ENCODE results near the gene OR6J1. TPM values are rescaled to one million over a fixed set of nuclear protein-coding genes. Genes with fewer than 3 reads are reported as not detected.
"Not testable (repeated sequence)": the region's sequence is repeated elsewhere in the genome, so short reads cannot be mapped to it uniquely, and the experiment has no call there.

OR6J1 gene
- total and polyA plus RNA-seq, 5 experiments from 2014 or later = not detected

- H3K9me3 Mint-ChIP-seq = no peaks in the 10 kb centered on the region
- no peak overlapping the region for H3K27ac Mint-ChIP-seq
Measured at GRCh38 chr14:22648506-22648905, 4.4 kb upstream of the OR6J1 start.

DNA sequence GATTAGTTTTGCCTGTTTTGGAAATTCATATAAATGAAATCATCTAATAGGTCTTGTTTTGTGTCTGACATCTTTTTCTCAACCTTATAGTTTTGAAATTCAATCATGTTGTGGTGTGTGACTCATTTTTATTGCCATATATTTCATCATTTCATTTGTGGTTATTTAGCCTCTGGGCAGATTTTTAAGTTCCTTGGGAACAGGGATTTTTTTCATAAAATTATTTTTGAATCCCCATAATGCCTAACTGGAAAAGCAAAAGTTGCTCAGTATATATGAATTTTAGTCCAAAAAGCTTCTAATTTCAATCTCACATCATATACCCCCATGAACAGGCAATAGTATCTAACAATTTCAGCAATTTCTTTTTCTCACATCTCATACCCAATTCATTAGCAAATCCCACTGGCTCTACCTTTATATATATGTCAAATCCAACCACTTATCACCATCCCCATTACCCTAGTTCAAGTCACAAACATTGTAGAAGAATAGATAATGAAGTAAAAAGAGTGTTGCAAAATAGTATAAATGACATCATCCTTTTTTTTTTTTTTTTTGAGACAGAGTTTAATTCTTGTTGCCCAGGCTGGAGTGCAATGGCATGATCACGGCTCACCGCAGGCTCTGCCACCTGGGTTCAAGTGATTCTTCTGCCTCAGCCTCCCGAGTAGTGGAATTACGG, 2.6 kb upstream of the OR6J1 start:
- Mint-ChIP-seq H3K36me3 (no peaks in the 10 kb centered on the region), H3K9me3 (no peaks in the 10 kb centered on the region), H3K4me1 (peaks cover 0 to 8% (median 2%) of the 10 kb centered on the region in 4 donors), H3K27me3 (peaks cover 0 to 5% (median 0%) of the 10 kb centered on the region in 5 donors), H3K27ac (peak overlapping the region in 2 of 10 donors; percentile 12 to 51), H3K4me3 (no peak overlapping the region)
- no peak for ATAC-seq
- DNase-seq = no peak
- POLR2A ChIA-PET = no interaction called here

More at GRCh38 chr14:22648506-22648905, 4.4 kb upstream of the OR6J1 start:
- H3K4me3 Mint-ChIP-seq = no peak overlapping the region
- H3K27me3 Mint-ChIP-seq = peaks cover 0 to 5% (median 0%) of the 10 kb centered on the region in 5 donors
- ATAC-seq = no peak
- POLR2A ChIA-PET = interaction anchor here (0.6 kb wide), 1 partner anchor 551 kb away, joined by 4 read pairs; no protein-coding TSS in a partner anchor
- DNase-seq = no peak
- H3K36me3 Mint-ChIP-seq = no peaks in the 10 kb centered on the region
- peaks cover 0 to 8% (median 2%) of the 10 kb centered on the region in 4 donors for H3K4me1 Mint-ChIP-seq

DNA sequence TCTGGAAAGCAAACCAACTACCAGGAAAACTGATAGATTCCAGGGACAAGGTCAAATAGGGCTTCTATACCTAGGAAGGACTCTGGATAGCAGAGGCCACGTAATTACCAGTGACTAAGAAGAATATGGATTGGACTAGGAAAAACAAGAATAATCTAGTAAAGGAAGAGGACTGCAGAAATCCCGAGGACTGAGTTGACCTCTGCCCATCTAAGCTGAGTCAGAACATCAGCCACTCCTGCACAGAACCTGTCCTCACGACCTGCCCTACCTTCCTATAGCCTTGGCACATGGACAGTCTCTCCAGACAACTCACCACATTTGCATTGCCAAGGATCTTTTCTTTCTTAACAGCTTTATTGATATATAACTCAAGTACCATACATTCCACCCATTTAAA, 2.3 kb downstream of the OR6J1 start:
- no peak overlapping the region for H3K27ac Mint-ChIP-seq
- no peaks in the 10 kb centered on the region for H3K9me3 Mint-ChIP-seq
- ATAC-seq (no peak), DNase-seq (no peak)
- H3K27me3 Mint-ChIP-seq = no peaks in the 10 kb centered on the region
- POLR2A ChIA-PET = interaction anchor here (0.8 kb wide), 1 partner anchor 9 kb away, joined by 4 read pairs; no protein-coding TSS in a partner anchor
- H3K4me1 Mint-ChIP-seq = peaks cover 0 to 8% (median 3%) of the 10 kb centered on the region in 4 donors
- no peaks in the 10 kb centered on the region for H3K36me3 Mint-ChIP-seq
- H3K4me3 Mint-ChIP-seq = no peak overlapping the region

DNA sequence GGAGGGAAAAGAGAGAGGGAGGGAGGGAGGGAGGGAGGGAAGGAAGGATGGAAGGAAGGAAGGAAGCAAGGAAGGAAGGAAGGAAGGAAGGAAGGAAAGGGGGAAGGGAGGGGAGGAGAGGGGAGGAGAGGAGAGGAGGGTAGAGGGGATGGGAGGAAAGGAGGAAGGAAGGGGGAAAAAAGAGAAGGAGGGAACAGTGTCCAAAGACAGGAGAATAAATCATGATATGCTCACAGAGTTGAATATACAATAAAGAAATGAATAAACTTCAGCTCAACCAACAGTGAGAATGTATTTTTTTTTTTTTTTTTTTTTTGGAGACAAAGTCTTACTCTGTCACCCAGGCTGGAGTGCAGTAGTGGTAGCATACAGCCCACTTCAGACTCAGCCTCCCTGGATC, 4.0 kb downstream of the OR6J1 start:
- no peak overlapping the region for H3K4me3 Mint-ChIP-seq
- no peaks in the 10 kb centered on the region for H3K27me3 Mint-ChIP-seq
- H3K27ac Mint-ChIP-seq = no peak overlapping the region
- peaks cover 0 to 8% (median 3%) of the 10 kb centered on the region in 4 donors for H3K4me1 Mint-ChIP-seq
- DNase-seq = no peak
- POLR2A ChIA-PET = interaction anchor here (0.6 kb wide), 2 partner anchors 83 to 722 kb away, joined by 3 read pairs; no protein-coding TSS in a partner anchor
- H3K36me3 Mint-ChIP-seq = no peaks in the 10 kb centered on the region
- no peaks in the 10 kb centered on the region for H3K9me3 Mint-ChIP-seq
- ATAC-seq = no peak

DNA sequence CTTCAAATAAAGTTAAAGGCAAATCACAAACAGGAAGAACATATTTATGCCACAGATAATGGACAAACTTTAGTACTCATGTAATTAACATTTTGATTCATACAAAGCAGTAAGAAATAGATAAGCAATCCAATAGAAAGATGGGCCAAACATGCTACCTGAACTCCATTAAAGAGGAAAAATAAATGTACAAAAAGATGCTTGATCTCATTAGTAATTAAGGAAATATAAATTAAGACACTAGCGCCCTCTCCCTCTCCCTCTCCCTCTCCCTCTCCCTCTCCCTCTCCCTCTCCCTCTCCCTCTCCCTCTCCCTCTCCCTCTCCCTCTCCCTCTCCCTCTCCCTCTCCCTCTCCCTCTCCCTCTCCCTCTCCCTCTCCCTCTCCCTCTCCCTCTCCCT, 8.2 kb downstream of the OR6J1 start:
- ATAC-seq, H3K27ac Mint-ChIP-seq, H3K4me1 Mint-ChIP-seq, DNase-seq, H3K36me3 Mint-ChIP-seq, H3K4me3 Mint-ChIP-seq: not testable (repeated sequence)
- POLR2A ChIA-PET = interaction anchor here (0.6 kb wide), 1 partner anchor 519 kb away, joined by 3 read pairs; no protein-coding TSS in a partner anchor
- H3K27me3 Mint-ChIP-seq = peaks cover 0 to 19% (median 0%) of the 10 kb centered on the region in 5 donors
- peaks cover 0 to 15% (median 3%) of the 10 kb centered on the region in 9 donors for H3K9me3 Mint-ChIP-seq

DNA sequence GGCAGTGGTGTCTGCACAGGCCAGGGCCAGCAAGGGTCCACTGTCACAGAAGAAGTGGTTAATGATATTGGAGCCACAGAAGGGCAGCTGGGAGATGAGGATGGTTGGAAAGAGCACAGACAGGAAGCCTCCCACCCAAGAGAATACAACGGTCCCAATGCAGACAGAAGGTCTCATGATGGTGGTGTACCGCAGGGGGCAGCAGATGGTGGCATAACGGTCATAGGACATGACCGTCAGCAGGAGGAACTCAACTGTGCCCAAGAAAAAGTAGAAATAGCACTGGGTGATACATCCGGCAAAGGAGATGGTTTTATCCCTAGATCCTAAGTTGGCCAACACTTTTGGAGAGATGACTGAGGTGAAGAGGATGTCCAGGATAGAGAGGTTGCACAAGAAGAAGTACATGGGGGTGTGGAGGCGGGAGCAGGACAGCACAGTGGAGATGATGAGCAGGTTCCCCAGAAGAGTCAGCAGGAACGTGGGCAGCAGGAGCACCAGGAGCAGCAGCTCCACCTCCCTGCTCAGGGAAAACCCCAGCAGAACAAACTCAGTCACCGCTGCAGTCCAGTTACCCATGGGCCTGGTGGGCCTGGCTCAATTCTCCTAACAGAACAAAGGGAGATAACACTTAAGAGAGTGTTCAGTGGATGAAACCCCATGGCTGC, 9.8 kb downstream of the OR6J1 start:
- peak overlapping the region in 1 of 10 donors; percentile 1 for H3K27ac Mint-ChIP-seq
- peaks cover 0 to 26% (median 10%) of the 10 kb centered on the region in 9 donors for H3K9me3 Mint-ChIP-seq
- H3K4me1 Mint-ChIP-seq = no peaks in the 10 kb centered on the region
- peaks cover 2 to 28% (median 4%) of the 10 kb centered on the region in 5 donors for H3K27me3 Mint-ChIP-seq
- no peak for DNase-seq
- POLR2A ChIA-PET = no interaction called here
- no peak for ATAC-seq
- peaks cover 0 to 16% (median 7%) of the 10 kb centered on the region in 3 donors for H3K36me3 Mint-ChIP-seq
- no peak overlapping the region for H3K4me3 Mint-ChIP-seq

DNA sequence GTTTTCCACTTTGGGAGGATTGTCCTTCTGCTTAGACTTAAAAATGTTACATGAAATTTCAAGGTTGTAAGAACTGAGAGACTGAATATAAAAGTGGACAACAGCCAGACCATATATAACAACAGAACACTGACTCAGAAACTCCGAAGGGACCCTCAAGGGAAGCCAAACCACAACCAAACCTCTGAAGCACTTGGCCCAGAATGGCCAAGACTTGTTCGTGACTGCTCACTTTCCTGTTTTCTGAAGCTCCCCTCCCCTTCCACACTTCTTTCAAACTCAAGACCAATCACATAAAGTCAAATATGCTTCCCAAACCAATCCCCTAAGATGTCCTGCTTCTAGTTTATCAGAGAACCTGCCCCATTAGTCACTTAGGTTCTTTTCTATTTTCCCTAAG, 13.7 kb downstream of the OR6J1 start:
- POLR2A ChIA-PET = no interaction called here
- peaks cover 2 to 28% (median 4%) of the 10 kb centered on the region in 5 donors for H3K27me3 Mint-ChIP-seq
- H3K36me3 Mint-ChIP-seq = peaks cover 0 to 16% (median 7%) of the 10 kb centered on the region in 3 donors
- ATAC-seq (no peak), DNase-seq (no peak)
- no peak overlapping the region for H3K4me3 Mint-ChIP-seq
- H3K27ac Mint-ChIP-seq = no peak overlapping the region
- no peaks in the 10 kb centered on the region for H3K4me1 Mint-ChIP-seq
- peaks cover 0 to 26% (median 10%) of the 10 kb centered on the region in 9 donors for H3K9me3 Mint-ChIP-seq

GRCh38 chr14:22630066-22630465, 14.1 kb downstream of the OR6J1 start:
- no peaks in the 10 kb centered on the region for H3K4me1 Mint-ChIP-seq
- ATAC-seq (no peak), DNase-seq (no peak)
- POLR2A ChIA-PET = no interaction called here
- H3K9me3 Mint-ChIP-seq = peaks cover 0 to 26% (median 10%) of the 10 kb centered on the region in 9 donors
- peaks cover 2 to 28% (median 4%) of the 10 kb centered on the region in 5 donors for H3K27me3 Mint-ChIP-seq
- peaks cover 0 to 16% (median 7%) of the 10 kb centered on the region in 3 donors for H3K36me3 Mint-ChIP-seq
- no peak overlapping the region for H3K27ac Mint-ChIP-seq
- H3K4me3 Mint-ChIP-seq = no peak overlapping the region

GRCh38 chr14:22629361-22629760, 14.8 kb downstream of the OR6J1 start:
- Mint-ChIP-seq H3K27ac (no peak overlapping the region), H3K27me3 (peaks cover 2 to 28% (median 4%) of the 10 kb centered on the region in 5 donors), H3K4me3 (no peak overlapping the region), H3K9me3 (peaks cover 0 to 26% (median 10%) of the 10 kb centered on the region in 9 donors), H3K4me1 (no peaks in the 10 kb centered on the region), H3K36me3 (peaks cover 0 to 16% (median 7%) of the 10 kb centered on the region in 3 donors)
- no peak for DNase-seq
- POLR2A ChIA-PET = no interaction called here
- ATAC-seq = no peak

GRCh38 chr14:22627506-22628263, 16.5 kb downstream of the OR6J1 start:
- no peak for DNase-seq
- H3K9me3 Mint-ChIP-seq = peaks cover 0 to 26% (median 8%) of the 10 kb centered on the region in 9 donors
- POLR2A ChIA-PET = no interaction called here
- peaks cover 2 to 22% (median 5%) of the 10 kb centered on the region in 5 donors for H3K27me3 Mint-ChIP-seq
- no peak overlapping the region for H3K27ac Mint-ChIP-seq
- H3K36me3 Mint-ChIP-seq = peaks cover 0 to 16% (median 7%) of the 10 kb centered on the region in 3 donors
- no peak overlapping the region for H3K4me3 Mint-ChIP-seq
- H3K4me1 Mint-ChIP-seq = no peaks in the 10 kb centered on the region
- no peak for ATAC-seq

DNA sequence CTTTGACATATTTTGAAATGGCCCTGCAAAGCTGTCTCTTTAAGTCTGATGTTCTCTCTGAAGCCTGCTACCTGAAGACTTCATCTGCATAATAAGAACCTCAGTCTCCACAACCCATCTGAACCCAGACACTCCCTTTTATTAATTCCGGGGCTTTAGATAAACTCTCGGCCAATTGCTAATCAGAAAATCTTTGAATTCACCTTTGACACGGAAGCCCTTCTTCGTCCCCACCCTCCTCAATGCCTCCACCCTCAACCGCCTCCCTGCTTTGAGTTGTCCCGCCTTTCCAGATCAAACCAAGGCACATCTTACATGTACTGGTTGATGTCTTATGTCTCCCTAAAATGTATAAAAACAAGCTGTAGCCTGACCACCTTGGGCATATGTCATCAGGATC, 17.6 kb downstream of the OR6J1 start:
- H3K27me3 Mint-ChIP-seq = peaks cover 2 to 15% (median 5%) of the 10 kb centered on the region in 5 donors
- H3K4me3 Mint-ChIP-seq = no peak overlapping the region
- H3K9me3 Mint-ChIP-seq = peaks cover 0 to 21% (median 9%) of the 10 kb centered on the region in 9 donors
- no peak for ATAC-seq
- DNase-seq = no peak
- no peaks in the 10 kb centered on the region for H3K4me1 Mint-ChIP-seq
- no peak overlapping the region for H3K27ac Mint-ChIP-seq
- POLR2A ChIA-PET = no interaction called here
- peaks cover 0 to 12% (median 7%) of the 10 kb centered on the region in 3 donors for H3K36me3 Mint-ChIP-seq

DNA sequence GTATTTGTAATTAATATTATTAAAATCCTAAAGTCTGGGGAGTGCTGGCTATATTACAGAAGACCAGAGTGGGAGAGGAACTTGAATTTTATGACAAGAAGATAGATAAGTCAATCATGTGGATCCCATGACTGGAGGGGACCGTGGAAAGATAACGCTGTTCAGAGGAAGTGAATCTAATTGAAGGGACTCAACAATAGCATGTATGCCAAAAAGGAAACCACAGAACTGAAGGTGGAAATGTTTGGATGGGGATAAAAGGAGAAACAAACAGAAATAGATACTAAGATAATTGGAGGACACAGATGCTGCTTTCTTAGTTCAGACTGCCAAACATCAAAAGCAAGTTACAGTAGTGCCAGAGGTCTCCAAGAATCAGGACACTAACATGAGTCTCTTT, 21.1 kb downstream of the OR6J1 start:
- DNase-seq (no peak), ATAC-seq (no peak)
- H3K27me3 Mint-ChIP-seq = peaks cover 0 to 2% (median 0%) of the 10 kb centered on the region in 5 donors
- no peak overlapping the region for H3K4me3 Mint-ChIP-seq
- POLR2A ChIA-PET = no interaction called here
- H3K9me3 Mint-ChIP-seq = peaks cover 0 to 3% (median 0%) of the 10 kb centered on the region in 9 donors
- H3K27ac Mint-ChIP-seq = no peak overlapping the region
- H3K4me1 Mint-ChIP-seq = no peaks in the 10 kb centered on the region
- H3K36me3 Mint-ChIP-seq = no peaks in the 10 kb centered on the region
